Sigmoid colon (tissue), 3 donors: ENCODE data around the gene HDAC4.

Experiments
- POLR2A ChIP-seq, 2 donors: fragments of 450-650 bp; IDR thresholded peaks; one replicate each; pipeline ENCODE4 v1.6.1; 2016; ENCODE audit warnings: antibody characterized with exemption in 2 of 2, mild to moderate bottlenecking in 2 of 2, moderate library complexity in 2 of 2
- TF ChIP-seq, protein P1 (sequence below), 4 experiments: fragments of 450-650 bp in 3 of 4; fragments of 200-600 bp in 1 of 4; IDR thresholded peaks; one replicate each; pipeline ENCODE4 v1.5.1; 2016 to 2019; ENCODE audit warnings: antibody characterized with exemption in 4 of 4, mild to moderate bottlenecking in 3 of 4, moderate library complexity in 2 of 4

DNA sequence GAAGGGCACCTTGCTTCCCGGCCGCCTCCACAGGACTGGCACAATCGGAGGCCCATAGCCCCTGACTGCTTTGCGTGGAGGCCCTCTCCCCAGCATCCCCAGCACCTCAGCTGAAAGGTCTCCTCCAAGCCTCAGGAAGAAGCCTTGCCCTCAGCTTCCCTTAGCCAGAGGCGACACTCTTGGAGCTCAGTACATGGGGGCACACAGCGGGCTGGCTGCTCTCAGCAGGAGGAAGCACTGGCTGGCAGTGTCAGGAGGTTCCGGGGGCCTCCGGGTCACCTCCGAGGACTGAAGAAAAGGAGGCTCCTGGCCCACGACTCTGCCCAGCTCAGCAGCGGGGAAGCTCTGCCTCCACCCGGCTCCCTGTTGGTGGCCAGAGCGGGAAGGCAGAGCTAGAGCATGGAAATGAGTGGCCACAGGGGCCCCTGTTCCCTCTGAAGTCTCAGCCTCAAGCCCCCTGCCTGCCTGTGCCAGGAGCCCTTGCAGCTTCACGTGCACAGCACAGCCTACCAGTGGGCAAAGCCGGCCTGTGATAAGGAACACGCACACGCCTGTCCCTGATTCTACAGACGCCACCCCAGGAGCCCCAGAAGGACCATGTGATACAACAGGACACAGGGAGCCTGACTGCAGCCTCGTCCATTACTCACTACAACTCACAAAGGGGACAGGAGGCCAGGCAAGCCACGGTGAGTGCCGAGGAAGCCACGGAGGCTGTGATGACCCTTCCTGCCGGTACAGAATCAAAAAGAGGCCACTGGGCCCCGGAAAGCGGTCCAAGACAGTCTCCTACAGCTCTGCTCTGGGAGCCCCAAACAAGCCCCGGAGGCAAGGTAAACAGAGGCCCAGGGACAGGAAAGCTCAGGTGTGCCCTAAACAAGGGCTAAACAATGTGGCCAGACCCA lies 15.5 kb downstream of the HDAC4 start:
- TF ChIP-seq, protein P1, sequence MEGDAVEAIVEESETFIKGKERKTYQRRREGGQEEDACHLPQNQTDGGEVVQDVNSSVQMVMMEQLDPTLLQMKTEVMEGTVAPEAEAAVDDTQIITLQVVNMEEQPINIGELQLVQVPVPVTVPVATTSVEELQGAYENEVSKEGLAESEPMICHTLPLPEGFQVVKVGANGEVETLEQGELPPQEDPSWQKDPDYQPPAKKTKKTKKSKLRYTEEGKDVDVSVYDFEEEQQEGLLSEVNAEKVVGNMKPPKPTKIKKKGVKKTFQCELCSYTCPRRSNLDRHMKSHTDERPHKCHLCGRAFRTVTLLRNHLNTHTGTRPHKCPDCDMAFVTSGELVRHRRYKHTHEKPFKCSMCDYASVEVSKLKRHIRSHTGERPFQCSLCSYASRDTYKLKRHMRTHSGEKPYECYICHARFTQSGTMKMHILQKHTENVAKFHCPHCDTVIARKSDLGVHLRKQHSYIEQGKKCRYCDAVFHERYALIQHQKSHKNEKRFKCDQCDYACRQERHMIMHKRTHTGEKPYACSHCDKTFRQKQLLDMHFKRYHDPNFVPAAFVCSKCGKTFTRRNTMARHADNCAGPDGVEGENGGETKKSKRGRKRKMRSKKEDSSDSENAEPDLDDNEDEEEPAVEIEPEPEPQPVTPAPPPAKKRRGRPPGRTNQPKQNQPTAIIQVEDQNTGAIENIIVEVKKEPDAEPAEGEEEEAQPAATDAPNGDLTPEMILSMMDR (IDR thresholded peaks at IDR 0.05) = no peak
- no peak for TF ChIP-seq POLR2A (IDR thresholded peaks at IDR 0.05)
